ENCODE data around the gene BICC1. TPM values are rescaled to one million over a fixed set of nuclear protein-coding genes. Genes with fewer than 3 reads are reported as not detected.
A peak's percentile ranks its signal among the peaks of the same experiment; 100 is the strongest.

BICC1 gene
- total and polyA plus RNA-seq, 2 of the 4 experiments (the other 2 are of a cell fraction), result 5.7 to 42.5 TPM

DNA sequence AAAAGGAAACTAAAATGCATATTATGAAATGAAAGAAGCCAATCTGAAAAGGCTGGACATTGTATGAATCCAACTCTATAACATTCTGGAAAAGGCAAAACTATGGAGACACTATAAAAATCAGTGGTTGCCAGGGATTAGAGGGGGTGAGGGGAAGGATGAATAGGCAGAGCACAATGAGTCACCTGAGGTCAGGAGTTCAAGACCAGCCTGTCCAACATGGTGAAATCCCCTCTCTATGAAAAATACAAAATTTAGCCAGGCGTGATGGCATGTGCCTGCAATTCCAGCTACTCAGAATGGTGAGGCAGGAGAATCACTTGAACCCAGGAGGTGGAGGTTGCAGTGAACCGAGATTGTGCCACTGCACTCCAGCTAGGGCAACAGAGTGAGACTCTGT lies 338.9 kb downstream of the BICC1 start:
- Histone ChIP-seq H3K9ac (ENCODE audit: low read depth, low read length) (no peak overlapping the region), H3K4me1 (ENCODE audit: control insufficient read depth, insufficient read depth, low read length) (peaks cover 2% of the 10 kb centered on the region; the same call in 1 of the 2 replicates), H3K4ac (ENCODE audit: low read depth, low read length) (no peak overlapping the region), H3K9me3 (ENCODE audit: control insufficient read depth, insufficient read depth, low read length) (no peaks in the 10 kb centered on the region), H2AFZ (replicated peaks; ENCODE audit: low read length, poor library complexity) (no peak overlapping the region), H4K91ac (ENCODE audit: insufficient read depth, low read depth, low read length) (no peak overlapping the region), H3K36me3 (ENCODE audit: control insufficient read depth, insufficient read depth, low read length) (no peaks in the 10 kb centered on the region), H3K9me1 (ENCODE audit: insufficient read depth, low read length) (0 out of 2 replicates have a peak, but pooled peaks cover 2% of the 10 kb centered on the region), H4K8ac (ENCODE audit: low read depth in 2 of 2, low read length in 2 of 2) (no peak overlapping the region), H3K14ac (replicated peaks; ENCODE audit: low read depth, low read length) (0 out of 2 replicates have a peak overlapping the region, but pooled peaks have one; percentile 9), H4K20me1 (ENCODE audit: insufficient read depth, low read length) (no peaks in the 10 kb centered on the region), H3K23ac (ENCODE audit: low read depth, low read length) (no peak overlapping the region), H3K4me2 (ENCODE audit: low read depth, low read length) (no peak overlapping the region), H2AK5ac (ENCODE audit: low read depth, low read length) (no peak overlapping the region), H3K27me3 (ENCODE audit: control insufficient read depth, insufficient read depth, low read length) (no peaks in the 10 kb centered on the region), H2AK9ac (replicated peaks; ENCODE audit: low read depth, low read length, poor library complexity) (no peak overlapping the region), H2BK15ac (ENCODE audit: low read depth, low read length) (no peak overlapping the region), H3K18ac (ENCODE audit: low read depth, low read length) (no peak overlapping the region), H3K4me3 (ENCODE audit: insufficient read depth, low read depth, low read length) (no peak overlapping the region), H3K79me1 (ENCODE audit: low read depth in 1 of 2, low read length in 2 of 2) (no peaks in the 10 kb centered on the region), H2BK5ac (ENCODE audit: low read depth, low read length, poor library complexity, severe bottlenecking) (no peak overlapping the region), H3K27ac (ENCODE audit: insufficient read depth, low read length) (no peak overlapping the region), H2BK120ac (ENCODE audit: low read depth, low read length) (no peak overlapping the region), H3K56ac (ENCODE audit: extremely low read depth, insufficient read depth, low read length) (no peak overlapping the region), H2BK20ac (ENCODE audit: low read depth, low read length) (no peak overlapping the region), H4K5ac (ENCODE audit: low read depth, low read length) (no peak overlapping the region)
- in situ Hi-C loops (cut with MboI; ENCODE audit: low sequenced_read_pairs) (no loop called here), dilution Hi-C loops (cut with HindIII; ENCODE audit: low sequenced_read_pairs, unreplicated experiment) (no loop called here), intact Hi-C loops (cut with micrococcal nuclease) (no loop called here)
- peak; percentile 19 for DNase-seq
- ChIA-PET CTCF (no interaction called here), POLR2A (ENCODE audit: unreplicated experiment) (no interaction called here)
- no TSS peak for BruUV-seq (replicated peaks)
- ATAC-seq (ENCODE audit: low read depth), result no peak
- WGBS, 2 experiments (ENCODE audit: extremely low coverage in 2 of 2, insufficient read length in 1 of 2), result 81% methylated on average over 2 of the region's 2 CpGs; no CpG with 5 or more reads in 1 of the 2 experiments
- no peak for TF ChIP-seq CEBPB (IDR thresholded peaks at IDR 0.05; ENCODE audit: low read depth, low read length)
- TF ChIP-seq NFE2L2 (IDR thresholded peaks at IDR 0.05; ENCODE audit: low read depth, low read length), result no peak
- TF ChIP-seq MXI1 (IDR thresholded peaks at IDR 0.05; ENCODE audit: borderline replicate concordance, low read depth, low read length), result no peak
- TF ChIP-seq MAFK (IDR thresholded peaks at IDR 0.05; ENCODE audit: low read depth, low read length), result no peak
- no peak for TF ChIP-seq CHD1 (IDR thresholded peaks at IDR 0.05; ENCODE audit: low read depth, low read length)
- TF ChIP-seq RFX5 (IDR thresholded peaks at IDR 0.05; ENCODE audit: low read depth, low read length), result no peak
- TF ChIP-seq, protein P1, sequence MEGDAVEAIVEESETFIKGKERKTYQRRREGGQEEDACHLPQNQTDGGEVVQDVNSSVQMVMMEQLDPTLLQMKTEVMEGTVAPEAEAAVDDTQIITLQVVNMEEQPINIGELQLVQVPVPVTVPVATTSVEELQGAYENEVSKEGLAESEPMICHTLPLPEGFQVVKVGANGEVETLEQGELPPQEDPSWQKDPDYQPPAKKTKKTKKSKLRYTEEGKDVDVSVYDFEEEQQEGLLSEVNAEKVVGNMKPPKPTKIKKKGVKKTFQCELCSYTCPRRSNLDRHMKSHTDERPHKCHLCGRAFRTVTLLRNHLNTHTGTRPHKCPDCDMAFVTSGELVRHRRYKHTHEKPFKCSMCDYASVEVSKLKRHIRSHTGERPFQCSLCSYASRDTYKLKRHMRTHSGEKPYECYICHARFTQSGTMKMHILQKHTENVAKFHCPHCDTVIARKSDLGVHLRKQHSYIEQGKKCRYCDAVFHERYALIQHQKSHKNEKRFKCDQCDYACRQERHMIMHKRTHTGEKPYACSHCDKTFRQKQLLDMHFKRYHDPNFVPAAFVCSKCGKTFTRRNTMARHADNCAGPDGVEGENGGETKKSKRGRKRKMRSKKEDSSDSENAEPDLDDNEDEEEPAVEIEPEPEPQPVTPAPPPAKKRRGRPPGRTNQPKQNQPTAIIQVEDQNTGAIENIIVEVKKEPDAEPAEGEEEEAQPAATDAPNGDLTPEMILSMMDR (conservative IDR thresholded peaks at IDR 0.05; ENCODE audit: low read depth, low read length), result no peak
- no peak for TF ChIP-seq FOS (IDR thresholded peaks at IDR 0.05; ENCODE audit: low read depth, low read length)
- TF ChIP-seq, protein P2, sequence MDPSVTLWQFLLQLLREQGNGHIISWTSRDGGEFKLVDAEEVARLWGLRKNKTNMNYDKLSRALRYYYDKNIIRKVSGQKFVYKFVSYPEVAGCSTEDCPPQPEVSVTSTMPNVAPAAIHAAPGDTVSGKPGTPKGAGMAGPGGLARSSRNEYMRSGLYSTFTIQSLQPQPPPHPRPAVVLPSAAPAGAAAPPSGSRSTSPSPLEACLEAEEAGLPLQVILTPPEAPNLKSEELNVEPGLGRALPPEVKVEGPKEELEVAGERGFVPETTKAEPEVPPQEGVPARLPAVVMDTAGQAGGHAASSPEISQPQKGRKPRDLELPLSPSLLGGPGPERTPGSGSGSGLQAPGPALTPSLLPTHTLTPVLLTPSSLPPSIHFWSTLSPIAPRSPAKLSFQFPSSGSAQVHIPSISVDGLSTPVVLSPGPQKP (IDR thresholded peaks at IDR 0.05; ENCODE audit: borderline replicate concordance, low read depth, low read length), result no peak
- TF ChIP-seq RCOR1 (IDR thresholded peaks at IDR 0.05; ENCODE audit: insufficient replicate concordance, low read length), result no peak
- TF ChIP-seq USF2 (IDR thresholded peaks at IDR 0.05; ENCODE audit: low read depth, low read length), result no peak
- TF ChIP-seq RAD21 (IDR thresholded peaks at IDR 0.05; ENCODE audit: low read length), result no peak
- TF ChIP-seq MAZ (IDR thresholded peaks at IDR 0.05; ENCODE audit: borderline replicate concordance, low read depth, low read length), result no peak
- no peak for TF ChIP-seq POLR2A (IDR thresholded peaks at IDR 0.05; ENCODE audit: low read depth, low read length)
- TF ChIP-seq SMC3 (IDR thresholded peaks at IDR 0.05; ENCODE audit: low read depth, low read length), result no peak
- TF ChIP-seq BHLHE40 (IDR thresholded peaks at IDR 0.05; ENCODE audit: low read depth, low read length), result no peak

All from IMR-90 (cell line).